Coronary artery (tissue), 2 donors: Measurements from ENCODE around the gene SCAMP4.

Experiments used
- DNase-seq: peaks from one replicate; pipeline ENCODE4 v3.0.0-alpha.2; 2017; ENCODE audit warnings: low spot score
- H3K27ac ChIP-seq, 2 donors: fragments of 200-600 bp; sonication (generic); one replicate each; pipeline ENCODE4 v1.5.1; 2016 to 2019
- H3K4me3 ChIP-seq: fragments of 200-600 bp; sonication (generic); 2 replicates; pipeline ENCODE4 v1.5.1; 2016; ENCODE audit warnings: mild to moderate bottlenecking, moderate library complexity
- CTCF ChIP-seq: fragments of 200-600 bp; sonication (generic); IDR thresholded peaks from one replicate; pipeline ENCODE4 v1.5.1; 2019; ENCODE audit warnings: antibody characterized with exemption

SCAMP4 gene

GRCh38 chr19:1867349-1867724 lies 37.9 kb upstream of the SCAMP4 start:
- DNase-seq: no peak
- H3K27ac ChIP-seq: no peak overlapping the region
- no peak overlapping the region for H3K4me3 ChIP-seq
- TF ChIP-seq CTCF: no peak

- Histone ChIP-seq H3K27ac (no peak overlapping the region), H3K4me3 (no peak overlapping the region)
- no peak for DNase-seq
- TF ChIP-seq CTCF: no peak
These were observed 36.2 kb upstream of the SCAMP4 start for GRCh38 chr19:1868971-1869370.

- no peak for DNase-seq
- TF ChIP-seq CTCF: no peak
- no peak overlapping the region for H3K27ac ChIP-seq
- no peak overlapping the region for H3K4me3 ChIP-seq
These were observed 34.0 kb upstream of the SCAMP4 start for GRCh38 chr19:1871140-1871597.

GRCh38 chr19:1871630-1872029 lies 33.6 kb upstream of the SCAMP4 start:
- Histone ChIP-seq H3K27ac (no peak overlapping the region), H3K4me3 (no peak overlapping the region)
- no peak for DNase-seq
- no peak for TF ChIP-seq CTCF

- Histone ChIP-seq H3K27ac (peak overlapping the region; percentile 68), H3K4me3 (peak overlapping the region; percentile 56)
These were observed 32.2 kb upstream of the SCAMP4 start for GRCh38 chr19:1872807-1873523.

GRCh38 chr19:1873524-1874473 lies 31.4 kb upstream of the SCAMP4 start:
- Histone ChIP-seq H3K27ac (peak overlapping the region; percentile 68), H3K4me3 (peak overlapping the region; percentile 56)
- DNase-seq: no peak
- no peak for TF ChIP-seq CTCF

More at GRCh38 chr19:1872807-1873523, 32.2 kb upstream of the SCAMP4 start:
- no peak for TF ChIP-seq CTCF
- DNase-seq: no peak
